H1 (cell line): Measurements from ENCODE around the gene AIRE. TPM values are rescaled to one million over a fixed set of nuclear protein-coding genes. Genes with fewer than 3 reads are reported as not detected.

ENCODE experiments used
- BCL11A ChIP-seq, 2 experiments: IDR thresholded peaks; one replicate each; pipeline ENCODE4 v1.6.1; 2011; ENCODE audit warnings: low read depth in 2 of 2, low read length in 2 of 2, mild to moderate bottlenecking in 2 of 2
- CHD7 ChIP-seq: fragments of 300-600 bp; sonication (generic); IDR thresholded peaks from 2 replicates; pipeline ENCODE4 v1.7.1; 2012; ENCODE audit warnings: low read length, moderate library complexity, mild to moderate bottlenecking, inconsistent platforms; ENCODE audit not compliant: insufficient replicate concordance
- CREB1 ChIP-seq: IDR thresholded peaks from 2 replicates; pipeline ENCODE4 v1.6.1; 2012; ENCODE audit warnings: inconsistent platforms
- FOSL1 ChIP-seq: IDR thresholded peaks from 2 replicates; pipeline ENCODE4 v1.6.1; 2011; ENCODE audit warnings: mild to moderate bottlenecking, low read depth, low read length, moderate library complexity; ENCODE audit not compliant: insufficient read depth
- RBBP5 ChIP-seq: IDR thresholded peaks from 2 replicates; pipeline ENCODE4 v1.7.1; 2012; ENCODE audit warnings: low read depth, mild to moderate bottlenecking, inconsistent platforms, low read length, moderate library complexity, borderline replicate concordance
- SIN3A ChIP-seq, 2 experiments: IDR thresholded peaks in 1 of 2; conservative IDR thresholded peaks in 1 of 2; 2 replicates each; pipeline ENCODE4 v1.6.1; 2011 to 2012; ENCODE audit warnings: low read length in 2 of 2, improper control_type of control experiment in 1 of 2, low read depth in 1 of 2, mild to moderate bottlenecking in 1 of 2
- polyA plus RNA-seq, 7 experiments: library from polyadenylated mRNA; depleted of rRNA in 3 of 7; stranded (reverse) in 5 of 7; unstranded in 2 of 7; fragments of >200 nt in 5 of 7; fragments of 200-250 nt in 2 of 7; gene quantifications; 1 replicate in 5 of 7; 2 replicates in 1 of 7; 4 replicates in 1 of 7; pipeline versions ENCODE4 v1.2.1 to v1.2.3, GENCODE V29; 2011 to 2013; ENCODE audit warnings: missing spikeins in 2 of 7, mixed read lengths in 2 of 7
- total RNA-seq: library from RNA; stranded (reverse); fragmentation: NEBNext Ultra II Directional; extraction: Animal tissue kit (Norgen Biotek cat#: 25700); gene quantifications from 2 replicates; pipeline ENCODE4 v1.2.1, GENCODE V29; 2021

Gene AIRE
- total and polyA plus RNA-seq, 2 of the 8 experiments (the other 6 are each of a cell fraction or from before 2014, with no cell fraction given) = 0.09 TPM; not detected in 1

DNA sequence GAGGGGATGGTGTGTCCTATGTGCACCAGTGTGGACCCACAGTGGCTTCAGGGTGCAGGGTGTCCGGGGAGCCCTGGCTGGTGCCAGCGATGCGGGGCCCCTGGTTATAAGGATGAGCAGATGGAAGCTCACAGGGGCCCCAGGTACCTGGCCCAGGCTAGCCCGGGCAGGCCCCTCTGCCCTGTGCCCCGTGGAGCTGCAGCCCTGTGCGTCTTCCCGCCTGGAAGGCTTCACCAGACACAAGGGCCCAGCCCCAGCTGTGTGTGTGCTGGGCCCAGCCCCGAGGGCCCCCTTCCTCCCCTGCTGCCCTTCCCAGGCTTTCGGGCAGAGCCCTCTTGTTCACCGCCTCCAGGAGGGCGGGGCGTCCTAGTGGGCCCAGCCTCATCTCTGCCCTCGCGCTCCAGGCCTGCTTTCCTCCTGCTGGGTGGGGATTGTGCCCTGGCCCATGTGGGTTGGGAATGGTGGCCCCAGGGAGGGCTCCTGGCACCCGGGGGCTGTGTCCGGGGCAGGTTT is 30.1 kb downstream of the AIRE start (continued):
- no peak for TF ChIP-seq CHD7
- TF ChIP-seq SIN3A (conservative IDR thresholded peaks at IDR 0.05 in 1 of 2, IDR thresholded peaks at IDR 0.05 in 1 of 2; ENCODE audit: low read depth in 1 of 2, low read length in 2 of 2) = no peak
- no peak for TF ChIP-seq FOSL1
- no peak for TF ChIP-seq RBBP5
- no peak for TF ChIP-seq CREB1
- TF ChIP-seq BCL11A (IDR thresholded peaks at IDR 0.05; ENCODE audit: low read depth in 2 of 2, low read length in 2 of 2) = no peak
